ENCODE results near the gene USP38.

Gene USP38

DNA sequence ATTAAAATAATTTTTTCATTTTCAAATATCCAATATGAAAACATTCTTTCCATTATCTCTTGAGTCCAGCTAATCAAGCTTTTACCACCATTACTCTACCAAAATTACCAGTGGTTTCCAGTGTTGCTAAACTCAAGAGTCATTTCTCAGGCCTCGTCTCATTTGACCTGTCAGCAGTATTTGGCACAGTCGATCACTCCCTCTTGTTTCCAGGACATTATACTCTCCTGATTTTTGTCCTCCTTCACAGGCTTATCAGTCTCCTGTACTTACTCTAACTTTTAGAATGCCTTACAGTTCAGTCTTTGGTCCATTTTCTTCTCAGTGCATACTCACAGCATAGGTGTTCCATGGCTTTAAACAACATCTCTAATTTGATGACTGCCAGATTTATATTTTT is 11.6 kb downstream of the USP38 start:
- no peak overlapping the region for H3K4me3 ChIP-seq (ENCODE audit: low read depth in 1 of 2, low read length in 1 of 2)
- peaks cover 90% of the 10 kb centered on the region for H3K36me3 ChIP-seq
- no peaks in the 10 kb centered on the region for H3K9me3 ChIP-seq
- H3K27ac ChIP-seq = no peak overlapping the region
- TF ChIP-seq, protein P1, sequence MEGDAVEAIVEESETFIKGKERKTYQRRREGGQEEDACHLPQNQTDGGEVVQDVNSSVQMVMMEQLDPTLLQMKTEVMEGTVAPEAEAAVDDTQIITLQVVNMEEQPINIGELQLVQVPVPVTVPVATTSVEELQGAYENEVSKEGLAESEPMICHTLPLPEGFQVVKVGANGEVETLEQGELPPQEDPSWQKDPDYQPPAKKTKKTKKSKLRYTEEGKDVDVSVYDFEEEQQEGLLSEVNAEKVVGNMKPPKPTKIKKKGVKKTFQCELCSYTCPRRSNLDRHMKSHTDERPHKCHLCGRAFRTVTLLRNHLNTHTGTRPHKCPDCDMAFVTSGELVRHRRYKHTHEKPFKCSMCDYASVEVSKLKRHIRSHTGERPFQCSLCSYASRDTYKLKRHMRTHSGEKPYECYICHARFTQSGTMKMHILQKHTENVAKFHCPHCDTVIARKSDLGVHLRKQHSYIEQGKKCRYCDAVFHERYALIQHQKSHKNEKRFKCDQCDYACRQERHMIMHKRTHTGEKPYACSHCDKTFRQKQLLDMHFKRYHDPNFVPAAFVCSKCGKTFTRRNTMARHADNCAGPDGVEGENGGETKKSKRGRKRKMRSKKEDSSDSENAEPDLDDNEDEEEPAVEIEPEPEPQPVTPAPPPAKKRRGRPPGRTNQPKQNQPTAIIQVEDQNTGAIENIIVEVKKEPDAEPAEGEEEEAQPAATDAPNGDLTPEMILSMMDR (IDR thresholded peaks at IDR 0.05) = no peak
- H3K4me1 ChIP-seq (ENCODE audit: control insufficient read depth in 1 of 2, insufficient read depth in 1 of 2, low read depth in 1 of 2, low read length in 1 of 2) = no peaks in the 10 kb centered on the region
- H3K27me3 ChIP-seq = no peaks in the 10 kb centered on the region

DNA sequence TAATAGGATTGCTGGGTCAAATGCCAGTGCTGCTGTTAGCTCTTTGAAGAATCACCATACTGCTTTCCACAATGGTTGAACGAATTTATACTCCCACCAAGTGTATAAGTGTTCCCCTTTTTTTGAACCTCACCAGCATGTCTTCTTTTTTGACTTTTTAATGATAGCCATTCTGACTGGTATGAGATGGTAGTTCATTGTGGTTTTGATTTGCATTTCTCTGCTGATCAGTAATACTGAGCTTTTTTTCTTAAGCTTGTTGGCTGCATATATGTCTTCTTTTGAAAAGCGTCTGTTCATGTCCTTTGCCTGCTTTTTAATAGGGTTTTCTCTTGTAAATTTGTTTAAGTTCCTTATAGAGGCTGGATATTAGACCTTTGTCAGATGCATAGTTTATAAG is 14.8 kb downstream of the USP38 start:
- peaks cover 90% of the 10 kb centered on the region for H3K36me3 ChIP-seq

DNA sequence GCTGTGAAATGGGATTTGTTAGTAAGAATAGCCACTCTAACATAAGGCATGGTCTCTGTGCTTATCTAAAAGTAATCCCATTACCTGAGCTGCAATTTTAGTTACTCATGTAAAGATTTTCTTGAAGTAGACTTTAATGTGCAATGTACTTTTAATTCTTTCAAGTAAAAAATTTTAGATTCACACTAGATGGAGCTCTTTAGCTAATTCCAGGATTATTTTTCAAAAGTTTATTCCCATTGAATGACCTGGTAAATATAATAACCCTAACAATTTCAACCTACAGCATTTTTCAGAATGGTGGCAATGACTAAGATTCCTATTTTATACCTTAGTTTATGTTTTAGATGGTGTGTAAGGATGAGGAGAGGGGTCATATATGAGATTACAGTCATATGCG is 18.1 kb downstream of the USP38 start:
- peaks cover 93% of the 10 kb centered on the region for H3K36me3 ChIP-seq
- H3K4me1 ChIP-seq (ENCODE audit: control insufficient read depth in 1 of 2, insufficient read depth in 1 of 2, low read depth in 1 of 2, low read length in 1 of 2) = no peaks in the 10 kb centered on the region
- TF ChIP-seq, protein P1 (IDR thresholded peaks at IDR 0.05) = no peak
- H3K4me3 ChIP-seq (ENCODE audit: low read depth in 1 of 2, low read length in 1 of 2) = no peak overlapping the region
- H3K9me3 ChIP-seq = no peaks in the 10 kb centered on the region
- H3K27me3 ChIP-seq = no peaks in the 10 kb centered on the region
- H3K27ac ChIP-seq = no peak overlapping the region

More for the DNA sequence above, 14.8 kb downstream of the USP38 start:
- H3K27ac ChIP-seq = no peak overlapping the region
- H3K4me3 ChIP-seq (ENCODE audit: low read depth in 1 of 2, low read length in 1 of 2) = no peak overlapping the region
- H3K4me1 ChIP-seq (ENCODE audit: control insufficient read depth in 1 of 2, insufficient read depth in 1 of 2, low read depth in 1 of 2, low read length in 1 of 2) = no peaks in the 10 kb centered on the region
- TF ChIP-seq, protein P1 (IDR thresholded peaks at IDR 0.05) = no peak
- H3K27me3 ChIP-seq = no peaks in the 10 kb centered on the region
- H3K9me3 ChIP-seq = no peaks in the 10 kb centered on the region

DNA sequence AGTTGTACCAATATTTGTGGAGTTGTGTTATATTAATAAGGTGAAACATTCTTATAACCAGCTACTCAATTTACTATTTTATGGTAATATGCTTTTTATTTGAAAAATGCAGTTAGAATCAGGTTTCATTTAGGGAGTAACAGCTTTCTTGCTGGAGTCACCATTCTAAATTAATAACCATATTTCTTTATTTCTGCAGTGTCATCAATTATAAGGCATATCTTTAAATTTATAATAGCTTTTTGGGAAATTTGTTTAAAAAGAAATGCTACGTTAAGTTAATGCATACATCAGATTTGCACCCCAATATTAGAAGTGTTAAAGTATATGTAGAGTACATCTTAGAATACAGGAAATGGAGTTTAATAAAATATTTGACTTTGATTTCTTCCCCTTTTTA is 18.9 kb downstream of the USP38 start:
- Histone ChIP-seq H3K4me1 (ENCODE audit: control insufficient read depth in 1 of 2, insufficient read depth in 1 of 2, low read depth in 1 of 2, low read length in 1 of 2) (no peaks in the 10 kb centered on the region), H3K9me3 (no peaks in the 10 kb centered on the region), H3K27me3 (no peaks in the 10 kb centered on the region), H3K4me3 (ENCODE audit: low read depth in 1 of 2, low read length in 1 of 2) (no peak overlapping the region), H3K27ac (no peak overlapping the region), H3K36me3 (peaks cover 86% of the 10 kb centered on the region)
- TF ChIP-seq, protein P1 (IDR thresholded peaks at IDR 0.05) = no peak

DNA sequence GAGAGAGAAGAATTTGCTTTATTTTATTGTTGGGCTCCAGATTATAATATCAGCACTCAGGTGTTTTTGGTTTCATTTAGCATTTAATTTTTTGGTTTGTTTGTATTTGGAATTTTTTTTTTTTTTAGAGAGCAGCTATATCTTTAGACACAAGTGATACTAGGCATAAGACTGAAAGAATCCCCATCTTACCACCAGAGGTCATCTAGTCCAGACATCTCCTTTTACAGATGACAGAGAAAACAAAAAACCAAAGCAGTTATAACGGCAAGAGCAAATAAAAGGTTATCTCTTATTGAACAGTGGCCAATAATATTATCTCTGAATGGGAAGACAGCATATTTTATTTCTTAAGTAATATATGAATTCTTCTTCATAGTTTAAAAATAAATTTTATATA is 22.8 kb downstream of the USP38 start:
- Histone ChIP-seq H3K27me3 (no peaks in the 10 kb centered on the region), H3K27ac (no peak overlapping the region), H3K4me1 (ENCODE audit: control insufficient read depth in 1 of 2, insufficient read depth in 1 of 2, low read depth in 1 of 2, low read length in 1 of 2) (no peaks in the 10 kb centered on the region), H3K4me3 (ENCODE audit: low read depth in 1 of 2, low read length in 1 of 2) (no peak overlapping the region), H3K36me3 (peaks cover 78% of the 10 kb centered on the region), H3K9me3 (no peaks in the 10 kb centered on the region)
- TF ChIP-seq, protein P1 (IDR thresholded peaks at IDR 0.05) = no peak

DNA sequence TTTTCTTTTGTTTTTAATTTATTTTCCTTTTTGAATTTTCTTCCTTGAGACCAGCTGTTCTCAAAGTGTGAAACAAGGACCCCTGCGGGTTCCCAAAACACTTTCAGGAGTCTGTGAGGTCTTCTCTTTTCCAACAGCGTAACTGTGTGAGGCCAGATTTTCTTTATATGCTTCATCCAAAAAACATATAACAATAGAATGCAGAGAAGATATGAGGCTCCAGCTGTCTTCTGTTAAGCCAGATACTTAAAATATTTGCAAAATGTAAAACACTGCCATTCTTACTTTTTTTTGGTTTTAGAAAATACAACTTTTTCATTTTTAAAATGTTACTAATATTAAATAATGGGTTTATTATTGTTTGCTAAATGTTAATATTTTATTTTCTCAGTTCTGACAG is 27.8 kb downstream of the USP38 start:
- H3K4me1 ChIP-seq (ENCODE audit: control insufficient read depth in 1 of 2, insufficient read depth in 1 of 2, low read depth in 1 of 2, low read length in 1 of 2) = no peaks in the 10 kb centered on the region
- no peaks in the 10 kb centered on the region for H3K27me3 ChIP-seq
- H3K4me3 ChIP-seq (ENCODE audit: low read depth in 1 of 2, low read length in 1 of 2) = no peak overlapping the region
- peaks cover 62% of the 10 kb centered on the region for H3K36me3 ChIP-seq
- H3K27ac ChIP-seq = no peak overlapping the region
- no peaks in the 10 kb centered on the region for H3K9me3 ChIP-seq
- TF ChIP-seq, protein P1 (IDR thresholded peaks at IDR 0.05) = no peak
